HUES64 (cell line): ENCODE data around the gene DHRSX.
A peak's percentile ranks its signal among the peaks of the same experiment; 100 is the strongest.
"Not testable (repeated sequence)": the region's sequence is repeated elsewhere in the genome, so short reads cannot be mapped to it uniquely, and the experiment has no call there.

Experiments
- H3K27ac ChIP-seq: 2 replicates; pipeline ENCODE4 v1.7.0; 2013; ENCODE audit warnings: low read depth, low read length, inconsistent platforms
- H3K27me3 ChIP-seq: 2 replicates; pipeline ENCODE4 v1.6.1; 2013; ENCODE audit warnings: mild to moderate bottlenecking, low read length; ENCODE audit not compliant: insufficient read depth
- H3K36me3 ChIP-seq: 2 replicates; pipeline ENCODE4 v1.6.1; 2013; ENCODE audit warnings: mild to moderate bottlenecking, low read length; ENCODE audit not compliant: insufficient read depth
- H3K4me1 ChIP-seq: 2 replicates; pipeline ENCODE4 v1.6.1; 2013; ENCODE audit warnings: mild to moderate bottlenecking, low read length, moderate library complexity; ENCODE audit not compliant: insufficient read depth
- H3K4me3 ChIP-seq: 2 replicates; pipeline ENCODE4 v1.5.1; 2013; ENCODE audit warnings: mild to moderate bottlenecking, low read length, moderate library complexity
- H3K9ac ChIP-seq: 2 replicates; pipeline ENCODE4 v1.6.1; 2013; ENCODE audit warnings: mild to moderate bottlenecking, low read depth, low read length
- H3K9me3 ChIP-seq: 2 replicates; pipeline ENCODE4 v1.6.1; 2013; ENCODE audit warnings: low read depth, low read length; ENCODE audit not compliant: insufficient read depth
- WGBS: fragments of 150-250, 120-280 bp; methylation state at CpG from one replicate; pipeline ENCODE4 v1.1.7; 2013; ENCODE audit warnings: missing lambda C conversion rate; 5-methylcytosine and 5-hydroxymethylcytosine counted together

The DHRSX gene

DNA sequence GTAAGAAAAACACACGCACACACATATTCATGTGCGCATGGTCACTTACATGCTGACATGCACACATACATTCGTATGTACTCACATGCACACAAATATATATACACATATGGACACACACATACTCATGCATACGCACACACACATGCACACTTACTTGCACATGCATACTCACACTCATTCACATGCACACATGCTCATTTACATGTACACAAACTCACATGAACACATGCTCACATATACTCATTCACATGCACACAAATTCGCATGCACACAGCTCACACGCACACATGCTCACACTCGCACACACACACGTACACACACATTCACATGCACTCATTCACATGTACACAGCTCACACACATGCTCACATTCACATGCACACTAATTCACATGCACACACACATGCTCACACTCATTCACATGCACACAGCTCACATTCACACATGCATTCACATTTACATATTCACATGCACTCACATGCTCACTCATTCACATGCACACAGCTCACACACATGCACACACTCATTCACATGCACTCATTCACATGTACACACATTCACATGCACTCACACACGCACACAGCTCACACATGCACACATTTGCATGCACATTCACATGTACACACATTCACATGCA lies 276.1 kb downstream of the DHRSX start:
- no peaks in the 10 kb centered on the region for H3K4me1 ChIP-seq
- H3K9ac ChIP-seq = no peak overlapping the region
- H3K36me3 ChIP-seq = peaks cover 37% of the 10 kb centered on the region
- H3K27ac ChIP-seq = no peak overlapping the region
- WGBS = 95% methylated on average over 9 of the region's 9 CpGs
- H3K27me3 ChIP-seq = no peaks in the 10 kb centered on the region
- H3K4me3 ChIP-seq = no peak overlapping the region
- H3K9me3 ChIP-seq = peaks cover 35% of the 10 kb centered on the region

GRCh38 chrX:2224161-2224560 lies 276.6 kb downstream of the DHRSX start:
- Histone ChIP-seq H3K9me3 (peaks cover 41% of the 10 kb centered on the region), H3K27ac (no peak overlapping the region), H3K27me3 (no peaks in the 10 kb centered on the region), H3K4me1 (no peaks in the 10 kb centered on the region), H3K4me3 (no peak overlapping the region), H3K9ac (no peak overlapping the region), H3K36me3 (peaks cover 35% of the 10 kb centered on the region)
- 78% methylated on average over 7 of the region's 7 CpGs for WGBS

GRCh38 chrX:2220829-2221567 lies 279.8 kb downstream of the DHRSX start:
- H3K9ac ChIP-seq = no peak overlapping the region
- no peaks in the 10 kb centered on the region for H3K27me3 ChIP-seq
- H3K4me3 ChIP-seq = no peak overlapping the region
- H3K27ac ChIP-seq = no peak overlapping the region
- no peaks in the 10 kb centered on the region for H3K4me1 ChIP-seq
- peaks cover 44% of the 10 kb centered on the region for H3K36me3 ChIP-seq
- WGBS = 91% methylated on average over 12 of the region's 12 CpGs
- H3K9me3 ChIP-seq = peaks cover 58% of the 10 kb centered on the region

DNA sequence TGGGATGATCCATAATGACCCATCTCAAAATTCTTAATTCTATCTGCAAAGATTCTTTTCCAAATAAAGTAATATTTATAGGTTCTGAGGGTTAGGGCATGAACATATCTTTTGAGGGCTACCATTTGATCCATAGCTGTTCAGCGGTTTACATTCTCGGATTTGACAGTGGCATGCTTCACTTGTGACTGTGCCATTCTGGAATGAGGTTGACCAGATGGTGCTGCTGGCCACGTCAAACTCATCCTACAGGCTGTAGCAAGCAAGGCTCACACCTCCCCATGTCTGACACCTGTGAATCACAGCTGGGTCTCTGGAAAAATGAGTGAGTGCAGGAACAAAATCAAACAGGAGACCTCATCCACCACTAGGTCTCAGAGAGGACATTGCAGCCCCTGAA lies 280.5 kb downstream of the DHRSX start:
- no peaks in the 10 kb centered on the region for H3K27me3 ChIP-seq
- peaks cover 44% of the 10 kb centered on the region for H3K36me3 ChIP-seq
- H3K9ac ChIP-seq = no peak overlapping the region
- H3K9me3 ChIP-seq = peaks cover 58% of the 10 kb centered on the region
- H3K27ac ChIP-seq = no peak overlapping the region
- H3K4me3 ChIP-seq = no peak overlapping the region
- no peaks in the 10 kb centered on the region for H3K4me1 ChIP-seq
- 94% methylated on average over 3 of the region's 3 CpGs for WGBS

- H3K4me1 ChIP-seq, H3K27ac ChIP-seq, H3K4me3 ChIP-seq, H3K9ac ChIP-seq, H3K27me3 ChIP-seq, H3K36me3 ChIP-seq: not testable (repeated sequence)
- WGBS = 94% methylated on average over 7 of the region's 7 CpGs
- H3K9me3 ChIP-seq = peaks cover 18% of the 10 kb centered on the region
Observed at GRCh38 chrX:2214138-2214823, 286.5 kb downstream of the DHRSX start.

- H3K36me3 ChIP-seq, H3K9me3 ChIP-seq, H3K27ac ChIP-seq, H3K4me3 ChIP-seq, H3K4me1 ChIP-seq, H3K9ac ChIP-seq, H3K27me3 ChIP-seq: not testable (repeated sequence)
- WGBS = 97% methylated on average over 18 of the region's 18 CpGs
Observed at GRCh38 chrX:2211667-2212066, 289.1 kb downstream of the DHRSX start.

DNA sequence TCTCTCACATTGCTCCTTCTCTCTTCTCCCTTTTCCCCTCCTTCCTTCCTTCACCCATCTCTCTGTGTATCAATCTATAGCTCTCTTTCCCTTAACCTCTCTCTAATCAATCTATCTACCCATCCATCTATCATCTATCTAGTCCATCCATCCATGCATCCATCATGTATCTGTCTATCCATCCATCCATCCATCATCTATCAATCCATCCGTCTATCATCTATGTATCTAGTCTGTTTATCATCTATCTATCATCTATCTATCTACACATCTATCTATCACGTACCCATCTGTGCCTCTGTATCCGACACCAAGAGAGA lies 307.5 kb downstream of the DHRSX start:
- H3K9ac ChIP-seq = no peak overlapping the region
- no peaks in the 10 kb centered on the region for H3K9me3 ChIP-seq
- H3K4me1 ChIP-seq = peaks cover 8% of the 10 kb centered on the region
- 96% methylated on average over 3 of the region's 3 CpGs for WGBS
- no peak overlapping the region for H3K4me3 ChIP-seq
- H3K27ac ChIP-seq = no peak overlapping the region
- H3K36me3 ChIP-seq = no peaks in the 10 kb centered on the region
- no peaks in the 10 kb centered on the region for H3K27me3 ChIP-seq

- no peaks in the 10 kb centered on the region for H3K36me3 ChIP-seq
- H3K27ac ChIP-seq = no peak overlapping the region
- H3K27me3 ChIP-seq = no peaks in the 10 kb centered on the region
- WGBS = 66% methylated on average over 12 of the region's 12 CpGs
- peaks cover 13% of the 10 kb centered on the region for H3K4me1 ChIP-seq
- no peak overlapping the region for H3K9ac ChIP-seq
- H3K4me3 ChIP-seq = no peak overlapping the region
- no peaks in the 10 kb centered on the region for H3K9me3 ChIP-seq
Observed at GRCh38 chrX:2192584-2193272, 308.0 kb downstream of the DHRSX start.

- no peaks in the 10 kb centered on the region for H3K9me3 ChIP-seq
- peaks cover 15% of the 10 kb centered on the region for H3K4me1 ChIP-seq
- no peak overlapping the region for H3K27ac ChIP-seq
- H3K4me3 ChIP-seq = peak overlapping the region; percentile 32
- H3K9ac ChIP-seq = no peak overlapping the region
- H3K27me3 ChIP-seq = no peaks in the 10 kb centered on the region
- H3K36me3 ChIP-seq = no peaks in the 10 kb centered on the region
- WGBS = 82% methylated on average over 7 of the region's 7 CpGs
Observed at GRCh38 chrX:2188840-2189239, 311.9 kb downstream of the DHRSX start.

DNA sequence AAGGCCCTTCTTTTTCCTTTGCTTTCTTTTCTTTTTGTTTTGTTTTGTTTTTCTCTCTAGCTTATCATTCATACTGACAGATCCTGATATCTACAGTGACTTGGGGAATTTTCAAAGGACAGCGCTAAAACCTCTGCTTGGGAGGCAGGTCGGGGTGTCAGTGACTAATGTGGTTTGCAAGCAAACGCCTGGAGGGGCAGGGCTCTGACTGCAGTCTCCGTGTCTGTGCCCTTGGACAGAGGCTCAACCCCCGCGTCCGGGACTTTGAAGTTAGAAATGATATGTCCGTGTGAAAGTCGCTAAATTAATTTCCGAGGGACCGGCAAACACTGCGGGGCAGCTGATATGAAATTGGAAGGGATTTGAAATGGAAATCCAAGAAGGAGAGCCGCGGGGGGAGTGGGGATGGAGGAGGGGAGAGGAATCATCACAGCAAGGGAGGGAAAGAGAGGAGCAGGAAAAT lies 312.4 kb downstream of the DHRSX start:
- WGBS = 17% methylated on average over 14 of the region's 14 CpGs
- no peak overlapping the region for H3K9ac ChIP-seq
- no peaks in the 10 kb centered on the region for H3K36me3 ChIP-seq
- no peaks in the 10 kb centered on the region for H3K9me3 ChIP-seq
- no peaks in the 10 kb centered on the region for H3K27me3 ChIP-seq
- H3K4me1 ChIP-seq = peaks cover 19% of the 10 kb centered on the region
- peak overlapping the region; percentile 13; the same call in 1 of the 2 replicates for H3K27ac ChIP-seq
- H3K4me3 ChIP-seq = peak overlapping the region; percentile 32
